ENCODE data around the gene AJAP1.

DNA sequence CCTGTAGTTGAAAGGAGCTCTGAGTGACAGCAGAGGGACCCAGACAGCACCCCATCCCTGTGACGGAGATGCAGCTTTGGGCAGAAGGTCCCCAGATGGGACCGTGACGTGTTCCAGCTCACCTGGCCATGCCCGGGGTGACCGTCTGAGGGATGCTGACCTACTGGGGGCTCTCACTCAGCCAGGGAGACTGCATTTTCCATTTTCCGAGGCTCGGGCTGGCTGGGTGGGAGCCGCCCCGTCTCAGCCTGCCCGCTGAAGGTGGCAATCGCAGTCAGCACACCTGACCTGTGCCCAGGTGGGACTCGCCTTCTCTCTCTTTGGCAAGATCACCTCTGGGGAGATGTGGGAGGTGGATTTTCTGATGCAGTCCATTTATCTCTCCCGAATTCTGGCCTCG is 127.2 kb downstream of the AJAP1 start:
- TF ChIP-seq, protein P1, sequence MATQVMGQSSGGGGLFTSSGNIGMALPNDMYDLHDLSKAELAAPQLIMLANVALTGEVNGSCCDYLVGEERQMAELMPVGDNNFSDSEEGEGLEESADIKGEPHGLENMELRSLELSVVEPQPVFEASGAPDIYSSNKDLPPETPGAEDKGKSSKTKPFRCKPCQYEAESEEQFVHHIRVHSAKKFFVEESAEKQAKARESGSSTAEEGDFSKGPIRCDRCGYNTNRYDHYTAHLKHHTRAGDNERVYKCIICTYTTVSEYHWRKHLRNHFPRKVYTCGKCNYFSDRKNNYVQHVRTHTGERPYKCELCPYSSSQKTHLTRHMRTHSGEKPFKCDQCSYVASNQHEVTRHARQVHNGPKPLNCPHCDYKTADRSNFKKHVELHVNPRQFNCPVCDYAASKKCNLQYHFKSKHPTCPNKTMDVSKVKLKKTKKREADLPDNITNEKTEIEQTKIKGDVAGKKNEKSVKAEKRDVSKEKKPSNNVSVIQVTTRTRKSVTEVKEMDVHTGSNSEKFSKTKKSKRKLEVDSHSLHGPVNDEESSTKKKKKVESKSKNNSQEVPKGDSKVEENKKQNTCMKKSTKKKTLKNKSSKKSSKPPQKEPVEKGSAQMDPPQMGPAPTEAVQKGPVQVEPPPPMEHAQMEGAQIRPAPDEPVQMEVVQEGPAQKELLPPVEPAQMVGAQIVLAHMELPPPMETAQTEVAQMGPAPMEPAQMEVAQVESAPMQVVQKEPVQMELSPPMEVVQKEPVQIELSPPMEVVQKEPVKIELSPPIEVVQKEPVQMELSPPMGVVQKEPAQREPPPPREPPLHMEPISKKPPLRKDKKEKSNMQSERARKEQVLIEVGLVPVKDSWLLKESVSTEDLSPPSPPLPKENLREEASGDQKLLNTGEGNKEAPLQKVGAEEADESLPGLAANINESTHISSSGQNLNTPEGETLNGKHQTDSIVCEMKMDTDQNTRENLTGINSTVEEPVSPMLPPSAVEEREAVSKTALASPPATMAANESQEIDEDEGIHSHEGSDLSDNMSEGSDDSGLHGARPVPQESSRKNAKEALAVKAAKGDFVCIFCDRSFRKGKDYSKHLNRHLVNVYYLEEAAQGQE (IDR thresholded peaks at IDR 0.05; ENCODE audit: unreplicated experiment), result no peak
- no peak for TF ChIP-seq POLR2AphosphoS5 (IDR thresholded peaks at IDR 0.05; ENCODE audit: low read depth)
- TF ChIP-seq EZH2phosphoT487 (IDR thresholded peaks at IDR 0.05; ENCODE audit: unreplicated experiment), result no peak
- TF ChIP-seq, protein P2, sequence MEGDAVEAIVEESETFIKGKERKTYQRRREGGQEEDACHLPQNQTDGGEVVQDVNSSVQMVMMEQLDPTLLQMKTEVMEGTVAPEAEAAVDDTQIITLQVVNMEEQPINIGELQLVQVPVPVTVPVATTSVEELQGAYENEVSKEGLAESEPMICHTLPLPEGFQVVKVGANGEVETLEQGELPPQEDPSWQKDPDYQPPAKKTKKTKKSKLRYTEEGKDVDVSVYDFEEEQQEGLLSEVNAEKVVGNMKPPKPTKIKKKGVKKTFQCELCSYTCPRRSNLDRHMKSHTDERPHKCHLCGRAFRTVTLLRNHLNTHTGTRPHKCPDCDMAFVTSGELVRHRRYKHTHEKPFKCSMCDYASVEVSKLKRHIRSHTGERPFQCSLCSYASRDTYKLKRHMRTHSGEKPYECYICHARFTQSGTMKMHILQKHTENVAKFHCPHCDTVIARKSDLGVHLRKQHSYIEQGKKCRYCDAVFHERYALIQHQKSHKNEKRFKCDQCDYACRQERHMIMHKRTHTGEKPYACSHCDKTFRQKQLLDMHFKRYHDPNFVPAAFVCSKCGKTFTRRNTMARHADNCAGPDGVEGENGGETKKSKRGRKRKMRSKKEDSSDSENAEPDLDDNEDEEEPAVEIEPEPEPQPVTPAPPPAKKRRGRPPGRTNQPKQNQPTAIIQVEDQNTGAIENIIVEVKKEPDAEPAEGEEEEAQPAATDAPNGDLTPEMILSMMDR (conservative IDR thresholded peaks at IDR 0.05; ENCODE audit: low read depth in 2 of 2), result no peak
- TF ChIP-seq EZH2 (IDR thresholded peaks at IDR 0.05; ENCODE audit: low read depth, unreplicated experiment), result no peak

All from GM23338 (cell line).